Measurements from ENCODE around the gene TFIP11. TPM values are rescaled to one million over a fixed set of nuclear protein-coding genes. Genes with fewer than 3 reads are reported as not detected.
A peak's percentile ranks its signal among the peaks of the same experiment; 100 is the strongest.

TFIP11 gene
- 10 to 100 TPM; 20.3 to 38.3 (median 21.6) TPM for total RNA-seq

DNA sequence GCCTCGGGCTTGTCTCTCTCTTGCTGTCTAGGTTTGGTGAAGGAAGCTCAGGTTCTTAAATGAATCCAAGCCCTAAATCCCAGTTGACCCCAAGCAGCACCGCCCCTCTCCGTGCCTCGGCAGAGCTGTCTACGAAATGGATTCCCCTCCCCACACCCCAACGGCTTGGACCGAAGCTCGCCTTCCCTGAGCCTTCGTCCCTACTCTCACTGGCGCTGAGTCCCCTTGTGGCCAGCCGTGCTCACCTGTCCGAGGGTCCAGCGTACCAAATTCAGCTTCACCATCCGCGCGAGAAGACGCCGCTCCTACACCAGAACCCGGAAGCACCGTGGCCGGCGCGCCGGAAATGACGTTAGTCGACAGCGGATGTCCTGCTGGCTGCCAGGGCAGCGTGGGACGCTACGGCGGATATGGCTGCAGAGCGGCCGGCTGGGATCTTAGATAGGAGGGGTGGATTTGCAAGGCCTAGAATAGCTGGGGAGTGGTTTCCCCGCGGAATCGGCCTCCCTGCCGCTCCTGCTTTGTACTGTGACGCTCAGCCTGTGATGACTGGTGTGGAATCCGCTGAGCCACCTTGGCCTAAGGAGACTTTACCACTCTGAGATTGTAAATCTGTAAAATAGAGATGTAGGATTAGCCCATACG, at the start of gene TFIP11:
Gene TFIP11 (minus strand): TSS at position 325 of the 645 bp plus-strand sequence. CDS start 2,201 bp downstream, outside the sequence.
- no peaks in the 10 kb centered on the region for H3K9me3 ChIP-seq
- H3K27me3 ChIP-seq: no peaks in the 10 kb centered on the region
- 1 to 4% methylated on average over 4 to 15 of the region's 40 CpGs for WGBS, 2 donors (ENCODE audit: low coverage in 1 of 2)
- peak within 1 kb of the TSS; percentile 64 to 87 (median 80) for H3K27ac ChIP-seq
- peak within 1 kb of the TSS; percentile 60 to 94 for H3K4me3 ChIP-seq
- H3K36me3 ChIP-seq: peaks cover 0 to 32% of the 10 kb centered on the region in 2 donors
- TF ChIP-seq POLR2AphosphoS5 (IDR thresholded peaks at IDR 0.05): peak; percentile 95
- TF ChIP-seq EP300 (IDR thresholded peaks at IDR 0.05): no peak
- TF ChIP-seq, protein P1, sequence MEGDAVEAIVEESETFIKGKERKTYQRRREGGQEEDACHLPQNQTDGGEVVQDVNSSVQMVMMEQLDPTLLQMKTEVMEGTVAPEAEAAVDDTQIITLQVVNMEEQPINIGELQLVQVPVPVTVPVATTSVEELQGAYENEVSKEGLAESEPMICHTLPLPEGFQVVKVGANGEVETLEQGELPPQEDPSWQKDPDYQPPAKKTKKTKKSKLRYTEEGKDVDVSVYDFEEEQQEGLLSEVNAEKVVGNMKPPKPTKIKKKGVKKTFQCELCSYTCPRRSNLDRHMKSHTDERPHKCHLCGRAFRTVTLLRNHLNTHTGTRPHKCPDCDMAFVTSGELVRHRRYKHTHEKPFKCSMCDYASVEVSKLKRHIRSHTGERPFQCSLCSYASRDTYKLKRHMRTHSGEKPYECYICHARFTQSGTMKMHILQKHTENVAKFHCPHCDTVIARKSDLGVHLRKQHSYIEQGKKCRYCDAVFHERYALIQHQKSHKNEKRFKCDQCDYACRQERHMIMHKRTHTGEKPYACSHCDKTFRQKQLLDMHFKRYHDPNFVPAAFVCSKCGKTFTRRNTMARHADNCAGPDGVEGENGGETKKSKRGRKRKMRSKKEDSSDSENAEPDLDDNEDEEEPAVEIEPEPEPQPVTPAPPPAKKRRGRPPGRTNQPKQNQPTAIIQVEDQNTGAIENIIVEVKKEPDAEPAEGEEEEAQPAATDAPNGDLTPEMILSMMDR (IDR thresholded peaks at IDR 0.05): peak in 2 of 4 experiments; percentile 12 to 14
- peak; percentile 55 to 67 for TF ChIP-seq POLR2A (IDR thresholded peaks at IDR 0.05)
- peak; percentile 97 for ATAC-seq
- H3K4me1 ChIP-seq: peaks cover 2 to 33% (median 4%) of the 10 kb centered on the region in 3 donors

DNA sequence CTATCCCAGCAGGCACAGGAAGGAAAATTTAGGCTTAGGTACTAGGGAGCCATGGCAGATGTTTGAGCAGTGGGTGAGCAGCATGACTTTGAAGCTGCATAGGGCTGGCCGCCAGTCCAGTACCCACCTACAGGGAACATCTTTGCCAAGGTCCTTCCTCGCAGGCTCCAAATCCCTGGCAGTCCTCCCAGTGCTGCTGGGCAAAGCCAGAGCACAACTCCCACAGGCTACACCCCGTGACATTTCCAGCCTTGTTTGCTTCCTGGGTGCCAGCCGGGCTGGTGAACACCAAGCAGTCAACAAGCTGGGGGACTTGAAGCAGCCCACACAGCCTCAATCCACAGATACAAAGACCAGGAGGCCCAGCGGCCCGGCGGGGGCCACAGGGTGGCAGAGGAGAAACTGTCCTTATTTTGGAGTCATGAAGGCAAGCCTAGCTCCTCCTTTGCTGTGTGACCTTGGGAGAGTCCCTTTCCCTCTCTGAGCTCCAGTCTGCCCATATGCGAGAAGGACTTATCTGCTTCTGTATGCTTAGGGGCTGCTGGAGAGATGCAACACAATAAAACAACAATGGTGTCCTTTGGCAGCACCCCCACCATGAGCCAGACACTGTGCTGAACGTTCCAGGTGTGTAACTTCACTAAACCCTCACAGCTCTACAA, 49.6 kb upstream of the TFIP11 start:
- no peaks in the 10 kb centered on the region for H3K9me3 ChIP-seq
- H3K4me1 ChIP-seq: no peaks in the 10 kb centered on the region
- H3K27me3 ChIP-seq: no peaks in the 10 kb centered on the region
- no peak overlapping the region for H3K4me3 ChIP-seq
- WGBS, 2 donors (ENCODE audit: low coverage in 1 of 2): 57 to 77% methylated on average over 1 to 2 of the region's 9 CpGs
- no peak for ATAC-seq
- no peak for TF ChIP-seq POLR2AphosphoS5 (IDR thresholded peaks at IDR 0.05)
- TF ChIP-seq POLR2A (IDR thresholded peaks at IDR 0.05): no peak
- TF ChIP-seq, protein P1 (IDR thresholded peaks at IDR 0.05): no peak
- TF ChIP-seq EP300 (IDR thresholded peaks at IDR 0.05): no peak
- H3K27ac ChIP-seq: no peak overlapping the region
- H3K36me3 ChIP-seq: peaks cover 0 to 10% of the 10 kb centered on the region in 2 donors

DNA sequence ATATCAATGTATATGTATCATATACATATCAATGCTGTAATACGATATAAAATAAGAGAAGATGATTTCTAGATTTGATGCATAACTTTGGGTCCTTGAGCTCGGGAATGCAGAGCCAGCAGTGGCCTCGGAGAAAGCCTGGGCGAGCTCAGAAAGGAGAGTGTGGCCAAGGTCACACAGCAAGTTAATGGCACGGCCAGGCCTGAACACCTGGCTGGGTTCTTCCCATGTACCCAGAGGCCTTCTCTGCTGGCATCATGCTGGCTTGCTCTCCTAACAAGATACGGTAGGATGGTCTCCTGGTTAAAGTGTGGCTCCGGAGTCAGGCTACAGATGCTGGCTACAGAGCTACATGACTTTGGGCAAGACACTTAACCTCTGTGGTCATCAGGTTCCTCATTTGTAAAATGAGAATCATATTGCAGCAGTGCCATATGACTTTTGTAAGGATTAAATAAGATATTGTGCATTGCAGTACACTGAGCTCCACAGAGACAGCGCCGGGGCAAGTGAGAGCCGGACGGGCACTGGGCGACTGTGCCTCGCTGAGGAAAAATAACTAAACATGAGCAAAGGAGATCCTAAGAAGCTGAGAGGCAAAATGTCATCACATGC, 47.8 kb upstream of the TFIP11 start:
- no peak for TF ChIP-seq POLR2A (IDR thresholded peaks at IDR 0.05)
- TF ChIP-seq, protein P1 (IDR thresholded peaks at IDR 0.05): no peak
- no peak for TF ChIP-seq POLR2AphosphoS5 (IDR thresholded peaks at IDR 0.05)
- no peak for TF ChIP-seq EP300 (IDR thresholded peaks at IDR 0.05)
- Histone ChIP-seq H3K4me3 (no peak overlapping the region), H3K27me3 (no peaks in the 10 kb centered on the region), H3K9me3 (no peaks in the 10 kb centered on the region), H3K36me3 (peaks cover 0 to 7% of the 10 kb centered on the region in 2 donors), H3K27ac (no peak overlapping the region), H3K4me1 (no peaks in the 10 kb centered on the region)
- ATAC-seq: no peak
- WGBS, 2 donors (ENCODE audit: low coverage in 1 of 2): 83 to 85% methylated on average over 9 to 12 of the region's 13 CpGs

DNA sequence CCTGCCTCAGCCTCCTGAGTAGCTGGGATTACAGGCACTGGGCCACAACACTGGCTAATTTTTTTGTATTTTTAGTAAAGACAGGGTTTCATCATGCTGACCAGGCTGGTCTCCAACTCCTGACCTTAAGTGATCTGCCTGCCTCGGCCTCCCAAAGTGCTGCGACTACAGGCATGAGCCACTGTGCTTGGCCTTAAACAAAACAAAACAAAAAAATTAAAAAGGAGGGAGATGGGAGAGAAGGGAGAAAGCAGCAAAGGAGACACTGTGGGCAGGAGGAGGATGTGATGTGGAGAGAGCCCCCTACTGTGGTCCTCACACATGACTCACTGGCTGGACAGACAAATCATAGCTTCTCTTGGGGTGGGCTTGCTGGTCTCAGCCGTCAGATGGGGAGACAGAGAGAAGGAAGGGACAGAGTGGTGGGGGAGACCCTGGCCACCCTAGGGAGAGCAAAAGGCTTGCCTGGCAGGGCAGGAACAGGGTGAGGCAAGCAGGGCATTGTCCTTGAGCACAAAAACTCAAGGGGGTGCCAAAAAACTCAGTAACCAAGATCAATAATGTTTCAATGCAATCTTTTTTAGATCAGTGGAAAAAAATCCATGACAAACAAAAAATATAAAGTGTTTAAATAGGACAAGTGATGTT, 46.1 kb upstream of the TFIP11 start:
- H3K4me1 ChIP-seq: no peaks in the 10 kb centered on the region
- no peaks in the 10 kb centered on the region for H3K9me3 ChIP-seq
- 55% methylated on average over 2 of the region's 3 CpGs; no CpG with 5 or more reads in 1 of the 2 donors for WGBS, 2 donors (ENCODE audit: low coverage in 1 of 2)
- no peaks in the 10 kb centered on the region for H3K27me3 ChIP-seq
- no peak overlapping the region for H3K27ac ChIP-seq
- H3K36me3 ChIP-seq: no peaks in the 10 kb centered on the region
- no peak for ATAC-seq
- no peak overlapping the region for H3K4me3 ChIP-seq
- TF ChIP-seq, protein P1 (IDR thresholded peaks at IDR 0.05): no peak
- TF ChIP-seq POLR2AphosphoS5 (IDR thresholded peaks at IDR 0.05) (no peak), POLR2A (IDR thresholded peaks at IDR 0.05) (no peak), EP300 (IDR thresholded peaks at IDR 0.05) (no peak)
